ENCODE data around the gene LIPM.

Gene LIPM

DNA sequence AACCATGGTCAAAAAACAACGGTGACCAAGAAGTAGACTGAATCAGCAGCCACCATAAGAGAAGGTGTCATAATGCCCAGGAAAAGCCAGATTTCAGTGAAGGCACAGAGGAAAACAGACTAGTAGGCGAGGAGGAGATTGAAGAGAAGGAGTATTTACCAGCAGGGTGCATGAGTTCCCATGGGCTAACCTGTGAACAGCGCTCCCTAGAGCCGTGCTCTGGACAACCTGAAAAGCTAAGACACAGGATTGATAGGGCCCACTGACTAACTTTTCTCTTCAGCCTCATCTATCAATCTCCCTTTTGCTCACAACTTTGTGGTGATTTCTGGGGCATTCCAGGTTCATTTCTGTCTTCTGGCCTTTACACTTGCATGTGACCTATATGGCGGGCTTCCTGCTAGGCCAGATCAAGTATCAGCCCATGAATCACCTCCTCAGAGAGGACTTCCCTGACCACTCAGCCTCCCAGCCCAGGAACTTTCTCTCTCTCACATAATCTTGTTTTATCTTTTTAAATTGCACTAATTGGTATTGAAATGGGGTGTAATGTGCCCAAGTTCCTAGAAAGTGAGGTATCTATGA is 36.3 kb downstream of the LIPM start:
- Histone ChIP-seq H3K27ac (ENCODE audit: low read depth, low read length) (no peak overlapping the region), H3K27me3 (ENCODE audit: insufficient read depth, low read length) (no peaks in the 10 kb centered on the region), H3K4me3 (ENCODE audit: low read depth, low read length) (no peak overlapping the region), H3K79me2 (ENCODE audit: control insufficient read depth, insufficient read depth, low read length, unreplicated experiment) (no peaks in the 10 kb centered on the region), H3K36me3 (ENCODE audit: insufficient read depth, low read length) (no peaks in the 10 kb centered on the region), H3K4me1 (ENCODE audit: control insufficient read depth, insufficient read depth, low read length, unreplicated experiment) (no peaks in the 10 kb centered on the region), H2AFZ (ENCODE audit: low read length, unreplicated experiment) (no peak overlapping the region)

- H3K27ac ChIP-seq (ENCODE audit: low read depth, low read length), result no peak overlapping the region
- H3K4me1 ChIP-seq (ENCODE audit: control insufficient read depth, insufficient read depth, low read length, unreplicated experiment), result no peaks in the 10 kb centered on the region
- H2AFZ ChIP-seq (ENCODE audit: low read length, unreplicated experiment), result no peak overlapping the region
- H3K36me3 ChIP-seq (ENCODE audit: insufficient read depth, low read length), result no peaks in the 10 kb centered on the region
- no peaks in the 10 kb centered on the region for H3K27me3 ChIP-seq (ENCODE audit: insufficient read depth, low read length)
- no peaks in the 10 kb centered on the region for H3K79me2 ChIP-seq (ENCODE audit: control insufficient read depth, insufficient read depth, low read length, unreplicated experiment)
- H3K4me3 ChIP-seq (ENCODE audit: low read depth, low read length), result no peak overlapping the region
These were observed 37.6 kb downstream of the LIPM start for GRCh38 chr10:88840104-88840503.

GRCh38 chr10:88840881-88841280 is 38.4 kb downstream of the LIPM start:
- Histone ChIP-seq H3K4me3 (ENCODE audit: low read depth, low read length) (no peak overlapping the region), H3K4me1 (ENCODE audit: control insufficient read depth, insufficient read depth, low read length, unreplicated experiment) (no peaks in the 10 kb centered on the region), H3K79me2 (ENCODE audit: control insufficient read depth, insufficient read depth, low read length, unreplicated experiment) (no peaks in the 10 kb centered on the region), H3K36me3 (ENCODE audit: insufficient read depth, low read length) (no peaks in the 10 kb centered on the region), H3K27ac (ENCODE audit: low read depth, low read length) (no peak overlapping the region), H2AFZ (ENCODE audit: low read length, unreplicated experiment) (no peak overlapping the region), H3K27me3 (ENCODE audit: insufficient read depth, low read length) (no peaks in the 10 kb centered on the region)

GRCh38 chr10:88841316-88842111 is 39.0 kb downstream of the LIPM start:
- Histone ChIP-seq H3K27me3 (ENCODE audit: insufficient read depth, low read length) (no peaks in the 10 kb centered on the region), H3K27ac (ENCODE audit: low read depth, low read length) (no peak overlapping the region), H3K79me2 (ENCODE audit: control insufficient read depth, insufficient read depth, low read length, unreplicated experiment) (no peaks in the 10 kb centered on the region), H3K4me3 (ENCODE audit: low read depth, low read length) (no peak overlapping the region), H3K36me3 (ENCODE audit: insufficient read depth, low read length) (no peaks in the 10 kb centered on the region), H2AFZ (ENCODE audit: low read length, unreplicated experiment) (peak overlapping the region; percentile 42), H3K4me1 (ENCODE audit: control insufficient read depth, insufficient read depth, low read length, unreplicated experiment) (no peaks in the 10 kb centered on the region)

DNA sequence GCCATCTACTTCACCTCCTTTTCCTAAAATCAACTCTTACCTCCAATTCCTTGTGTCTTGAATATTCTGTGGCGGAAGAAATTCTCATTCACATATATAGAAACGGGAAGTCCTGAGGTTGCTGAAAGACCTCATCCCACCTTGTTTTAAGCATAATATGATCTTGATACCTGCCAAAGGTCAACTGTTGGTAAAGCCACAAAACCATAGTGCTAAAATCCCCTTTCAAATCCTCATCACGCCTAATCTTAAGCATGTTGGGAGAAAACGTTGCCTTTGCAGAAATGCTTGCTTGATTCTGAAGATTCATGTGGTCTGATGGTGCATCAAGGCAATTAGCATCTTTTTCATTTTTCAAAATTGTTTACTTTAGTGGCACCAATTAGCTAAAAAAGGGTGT is 40.6 kb downstream of the LIPM start:
- Histone ChIP-seq H3K4me3 (ENCODE audit: low read depth, low read length) (no peak overlapping the region), H3K79me2 (ENCODE audit: control insufficient read depth, insufficient read depth, low read length, unreplicated experiment) (no peaks in the 10 kb centered on the region), H3K4me1 (ENCODE audit: control insufficient read depth, insufficient read depth, low read length, unreplicated experiment) (peaks cover 1% of the 10 kb centered on the region), H3K27ac (ENCODE audit: low read depth, low read length) (no peak overlapping the region), H2AFZ (ENCODE audit: low read length, unreplicated experiment) (no peak overlapping the region), H3K36me3 (ENCODE audit: insufficient read depth, low read length) (no peaks in the 10 kb centered on the region), H3K27me3 (ENCODE audit: insufficient read depth, low read length) (no peaks in the 10 kb centered on the region)

GRCh38 chr10:88848499-88848898 is 46.0 kb downstream of the LIPM start:
- Histone ChIP-seq H3K27ac (ENCODE audit: low read depth, low read length) (peak overlapping the region; percentile 70), H3K36me3 (ENCODE audit: insufficient read depth, low read length) (no peaks in the 10 kb centered on the region), H2AFZ (ENCODE audit: low read length, unreplicated experiment) (peak overlapping the region; percentile 51), H3K27me3 (ENCODE audit: insufficient read depth, low read length) (no peaks in the 10 kb centered on the region), H3K4me3 (ENCODE audit: low read depth, low read length) (peak overlapping the region; percentile 42; the same call in 1 of the 2 replicates), H3K4me1 (ENCODE audit: control insufficient read depth, insufficient read depth, low read length, unreplicated experiment) (peaks cover 17% of the 10 kb centered on the region), H3K79me2 (ENCODE audit: control insufficient read depth, insufficient read depth, low read length, unreplicated experiment) (no peaks in the 10 kb centered on the region)

GRCh38 chr10:88849234-88849633 is 46.7 kb downstream of the LIPM start:
- Histone ChIP-seq H3K79me2 (ENCODE audit: control insufficient read depth, insufficient read depth, low read length, unreplicated experiment) (no peaks in the 10 kb centered on the region), H3K36me3 (ENCODE audit: insufficient read depth, low read length) (no peaks in the 10 kb centered on the region), H2AFZ (ENCODE audit: low read length, unreplicated experiment) (no peak overlapping the region), H3K4me3 (ENCODE audit: low read depth, low read length) (no peak overlapping the region), H3K4me1 (ENCODE audit: control insufficient read depth, insufficient read depth, low read length, unreplicated experiment) (peaks cover 17% of the 10 kb centered on the region), H3K27me3 (ENCODE audit: insufficient read depth, low read length) (no peaks in the 10 kb centered on the region), H3K27ac (ENCODE audit: low read depth, low read length) (peak overlapping the region; percentile 70)

- H3K27ac ChIP-seq (ENCODE audit: low read depth, low read length), result no peak overlapping the region
- H3K27me3 ChIP-seq (ENCODE audit: insufficient read depth, low read length), result no peaks in the 10 kb centered on the region
- H3K4me1 ChIP-seq (ENCODE audit: control insufficient read depth, insufficient read depth, low read length, unreplicated experiment), result peaks cover 17% of the 10 kb centered on the region
- no peaks in the 10 kb centered on the region for H3K79me2 ChIP-seq (ENCODE audit: control insufficient read depth, insufficient read depth, low read length, unreplicated experiment)
- no peak overlapping the region for H3K4me3 ChIP-seq (ENCODE audit: low read depth, low read length)
- H2AFZ ChIP-seq (ENCODE audit: low read length, unreplicated experiment), result no peak overlapping the region
- H3K36me3 ChIP-seq (ENCODE audit: insufficient read depth, low read length), result no peaks in the 10 kb centered on the region
These were observed 48.2 kb downstream of the LIPM start for GRCh38 chr10:88850712-88851111.

- H3K4me1 ChIP-seq (ENCODE audit: control insufficient read depth, insufficient read depth, low read length, unreplicated experiment), result peaks cover 17% of the 10 kb centered on the region
- no peaks in the 10 kb centered on the region for H3K27me3 ChIP-seq (ENCODE audit: insufficient read depth, low read length)
- H2AFZ ChIP-seq (ENCODE audit: low read length, unreplicated experiment), result no peak within 1 kb of the TSS
- H3K27ac ChIP-seq (ENCODE audit: low read depth, low read length), result no peak within 1 kb of the TSS
- no peak within 1 kb of the TSS for H3K4me3 ChIP-seq (ENCODE audit: low read depth, low read length)
- H3K79me2 ChIP-seq (ENCODE audit: control insufficient read depth, insufficient read depth, low read length, unreplicated experiment), result no peaks in the 10 kb centered on the region
- H3K36me3 ChIP-seq (ENCODE audit: insufficient read depth, low read length), result no peaks in the 10 kb centered on the region
These were observed 49.2 kb downstream of the LIPM start, which contains the start of gene ANKRD22 for GRCh38 chr10:88851706-88852105. Gene ANKRD22, minus strand, starts transcription at chr10:88851844. Its CDS starts 237 bp downstream, at chr10:88851607.

GRCh38 chr10:88852327-88852726 is 49.8 kb downstream of the LIPM start:
- peaks cover 17% of the 10 kb centered on the region for H3K4me1 ChIP-seq (ENCODE audit: control insufficient read depth, insufficient read depth, low read length, unreplicated experiment)
- no peak overlapping the region for H2AFZ ChIP-seq (ENCODE audit: low read length, unreplicated experiment)
- H3K27me3 ChIP-seq (ENCODE audit: insufficient read depth, low read length), result no peaks in the 10 kb centered on the region
- no peaks in the 10 kb centered on the region for H3K36me3 ChIP-seq (ENCODE audit: insufficient read depth, low read length)
- H3K79me2 ChIP-seq (ENCODE audit: control insufficient read depth, insufficient read depth, low read length, unreplicated experiment), result no peaks in the 10 kb centered on the region
- no peak overlapping the region for H3K4me3 ChIP-seq (ENCODE audit: low read depth, low read length)
- no peak overlapping the region for H3K27ac ChIP-seq (ENCODE audit: low read depth, low read length)

Measured in ACC112 (cell line).